ENCODE data around the gene CLDN5. TPM values are rescaled to one million over a fixed set of nuclear protein-coding genes. Genes with fewer than 3 reads are reported as not detected.
"Not testable (repeated sequence)": the region's sequence is repeated elsewhere in the genome, so short reads cannot be mapped to it uniquely, and the experiment has no call there.

The CLDN5 gene
- total RNA-seq, 1 donor from 2014 or later = 19.5 TPM

DNA sequence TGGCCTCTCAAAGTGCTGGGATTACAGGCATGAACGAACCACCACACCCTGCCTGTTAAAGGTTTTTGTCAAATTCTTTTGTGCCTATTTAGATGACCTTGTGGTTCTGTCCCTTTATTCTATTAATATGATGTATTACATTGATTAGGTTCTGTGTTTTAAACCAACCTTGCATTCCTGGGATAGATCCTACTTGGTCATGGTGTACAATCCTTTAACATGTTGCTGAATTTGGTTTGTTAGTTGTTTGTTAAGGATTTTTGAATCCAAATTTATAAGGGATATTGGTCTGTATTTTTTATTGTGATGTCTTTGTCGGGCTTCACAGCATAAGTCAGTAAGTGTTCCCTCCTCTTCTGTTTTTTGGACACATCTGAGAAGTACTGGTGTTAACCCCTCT, 29.0 kb upstream of the CLDN5 start:
- Histone ChIP-seq H3K4me1 (no peaks in the 10 kb centered on the region), H3K36me3 (no peaks in the 10 kb centered on the region), H3K27ac (replicated peaks) (no peak overlapping the region), H3K4me3 (no peak overlapping the region), H3K27me3 (ENCODE audit: low read depth) (peaks cover 4% of the 10 kb centered on the region), H3K9me3 (replicated peaks) (peaks cover 11% of the 10 kb centered on the region)
- DNase-seq = no peak
- intact Hi-C loops (cut with micrococcal nuclease) = no loop called here
- TF ChIP-seq, protein P1, sequence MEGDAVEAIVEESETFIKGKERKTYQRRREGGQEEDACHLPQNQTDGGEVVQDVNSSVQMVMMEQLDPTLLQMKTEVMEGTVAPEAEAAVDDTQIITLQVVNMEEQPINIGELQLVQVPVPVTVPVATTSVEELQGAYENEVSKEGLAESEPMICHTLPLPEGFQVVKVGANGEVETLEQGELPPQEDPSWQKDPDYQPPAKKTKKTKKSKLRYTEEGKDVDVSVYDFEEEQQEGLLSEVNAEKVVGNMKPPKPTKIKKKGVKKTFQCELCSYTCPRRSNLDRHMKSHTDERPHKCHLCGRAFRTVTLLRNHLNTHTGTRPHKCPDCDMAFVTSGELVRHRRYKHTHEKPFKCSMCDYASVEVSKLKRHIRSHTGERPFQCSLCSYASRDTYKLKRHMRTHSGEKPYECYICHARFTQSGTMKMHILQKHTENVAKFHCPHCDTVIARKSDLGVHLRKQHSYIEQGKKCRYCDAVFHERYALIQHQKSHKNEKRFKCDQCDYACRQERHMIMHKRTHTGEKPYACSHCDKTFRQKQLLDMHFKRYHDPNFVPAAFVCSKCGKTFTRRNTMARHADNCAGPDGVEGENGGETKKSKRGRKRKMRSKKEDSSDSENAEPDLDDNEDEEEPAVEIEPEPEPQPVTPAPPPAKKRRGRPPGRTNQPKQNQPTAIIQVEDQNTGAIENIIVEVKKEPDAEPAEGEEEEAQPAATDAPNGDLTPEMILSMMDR (IDR thresholded peaks at IDR 0.05; ENCODE audit: borderline replicate concordance) = no peak

DNA sequence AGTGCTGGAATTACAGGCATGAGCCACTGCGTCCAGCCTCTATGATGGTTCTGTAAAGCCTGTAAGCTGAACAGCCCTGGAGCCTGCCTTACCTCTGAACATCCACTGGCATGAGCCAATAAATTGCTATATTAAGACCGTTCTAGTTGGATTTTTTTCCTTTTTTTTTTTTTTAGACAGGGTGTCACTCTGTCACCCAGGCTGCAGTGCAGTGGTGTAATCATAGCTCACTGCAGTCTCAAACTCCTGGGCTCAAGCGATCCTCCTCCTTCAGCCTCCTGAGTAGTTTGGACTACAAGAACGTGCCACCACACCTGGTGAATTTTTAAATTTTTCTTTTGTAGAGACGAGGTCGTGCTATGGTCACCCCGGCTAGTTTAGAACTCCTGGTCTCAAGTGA, 26.2 kb upstream of the CLDN5 start:
- H3K4me1 ChIP-seq = no peaks in the 10 kb centered on the region
- DNase-seq = no peak
- no peak overlapping the region for H3K4me3 ChIP-seq
- no peaks in the 10 kb centered on the region for H3K36me3 ChIP-seq
- H3K27ac ChIP-seq (replicated peaks) = no peak overlapping the region
- H3K9me3 ChIP-seq (replicated peaks) = peaks cover 11% of the 10 kb centered on the region
- TF ChIP-seq, protein P1 (IDR thresholded peaks at IDR 0.05; ENCODE audit: borderline replicate concordance) = no peak
- intact Hi-C loops (cut with micrococcal nuclease) = no loop called here
- no peaks in the 10 kb centered on the region for H3K27me3 ChIP-seq (ENCODE audit: low read depth)

DNA sequence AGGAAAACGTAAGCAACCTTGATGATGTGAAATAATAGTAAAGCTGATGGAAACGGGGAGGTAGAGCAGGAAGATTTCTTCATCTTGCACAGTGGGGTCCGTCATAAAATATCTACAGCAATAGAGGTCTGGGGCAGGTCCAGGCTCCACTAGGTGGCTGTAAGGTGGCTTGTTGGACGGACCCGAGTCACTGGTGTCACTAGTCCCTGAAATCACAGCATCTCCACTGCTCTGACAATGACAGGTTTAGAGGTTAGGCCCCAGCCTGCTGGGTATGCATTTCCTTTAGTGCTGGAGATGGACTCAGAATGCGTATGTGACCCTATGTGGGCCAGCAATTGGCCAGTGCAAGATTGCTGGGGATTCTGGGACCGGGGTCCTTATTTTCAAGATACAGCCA, 25.2 kb upstream of the CLDN5 start:
- H3K27me3 ChIP-seq (ENCODE audit: low read depth) = no peaks in the 10 kb centered on the region
- TF ChIP-seq, protein P1 (IDR thresholded peaks at IDR 0.05; ENCODE audit: borderline replicate concordance) = no peak
- H3K4me3 ChIP-seq = no peak overlapping the region
- H3K9me3 ChIP-seq (replicated peaks) = peaks cover 11% of the 10 kb centered on the region
- no peak for DNase-seq
- no peaks in the 10 kb centered on the region for H3K36me3 ChIP-seq
- no peaks in the 10 kb centered on the region for H3K4me1 ChIP-seq
- H3K27ac ChIP-seq (replicated peaks) = no peak overlapping the region
- intact Hi-C loops (cut with micrococcal nuclease) = no loop called here

DNA sequence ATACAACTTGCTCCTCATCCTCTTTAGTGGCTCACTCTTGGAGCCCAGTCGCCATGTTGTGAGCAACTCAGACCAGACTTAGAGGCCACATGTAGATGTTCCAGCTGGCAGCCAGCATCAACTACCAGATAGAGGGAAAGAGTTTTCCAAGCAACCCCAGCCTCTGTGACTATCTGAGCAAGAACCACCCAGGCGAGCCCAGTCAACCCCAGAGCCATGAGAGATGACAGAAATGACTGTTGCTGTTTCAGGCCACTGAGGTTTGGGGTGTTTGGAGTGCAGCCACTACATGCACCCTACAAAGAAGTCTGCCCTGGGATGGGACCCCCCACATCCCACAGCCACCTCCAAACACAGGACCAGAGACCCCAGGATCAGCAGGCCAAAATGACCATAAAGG, 24.8 kb upstream of the CLDN5 start:
- no peaks in the 10 kb centered on the region for H3K36me3 ChIP-seq
- DNase-seq = no peak
- H3K4me1 ChIP-seq = peaks cover 4% of the 10 kb centered on the region
- H3K27me3 ChIP-seq (ENCODE audit: low read depth) = no peaks in the 10 kb centered on the region
- intact Hi-C loops (cut with micrococcal nuclease) = no loop called here
- peaks cover 11% of the 10 kb centered on the region for H3K9me3 ChIP-seq (replicated peaks)
- H3K4me3 ChIP-seq = no peak overlapping the region
- no peak overlapping the region for H3K27ac ChIP-seq (replicated peaks)
- TF ChIP-seq, protein P1 (IDR thresholded peaks at IDR 0.05; ENCODE audit: borderline replicate concordance) = no peak

DNA sequence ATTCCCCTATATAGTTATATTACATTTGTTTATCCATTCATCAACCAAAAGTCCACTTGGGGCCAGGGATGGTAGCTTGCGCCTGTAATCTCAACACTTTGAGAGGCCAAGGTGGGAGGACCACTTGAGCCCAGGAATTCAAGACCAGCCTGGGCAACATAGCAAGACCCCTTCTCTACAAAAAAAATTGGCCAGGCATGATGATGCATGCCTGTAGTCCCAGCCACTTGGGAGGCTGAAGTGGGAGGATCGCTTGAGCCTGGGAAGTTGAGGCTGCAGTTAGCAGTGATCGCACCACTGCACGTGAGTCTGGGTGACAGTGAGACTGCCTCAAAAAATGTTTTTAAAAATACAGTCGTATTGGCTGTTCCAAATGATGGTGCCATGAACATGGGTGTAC, 24.2 kb upstream of the CLDN5 start:
- peaks cover 11% of the 10 kb centered on the region for H3K9me3 ChIP-seq (replicated peaks)
- intact Hi-C loops (cut with micrococcal nuclease); DNase-seq; H3K4me1 ChIP-seq; H3K27me3 ChIP-seq (ENCODE audit: low read depth); H3K27ac ChIP-seq (replicated peaks); H3K4me3 ChIP-seq; H3K36me3 ChIP-seq: not testable (repeated sequence)

DNA sequence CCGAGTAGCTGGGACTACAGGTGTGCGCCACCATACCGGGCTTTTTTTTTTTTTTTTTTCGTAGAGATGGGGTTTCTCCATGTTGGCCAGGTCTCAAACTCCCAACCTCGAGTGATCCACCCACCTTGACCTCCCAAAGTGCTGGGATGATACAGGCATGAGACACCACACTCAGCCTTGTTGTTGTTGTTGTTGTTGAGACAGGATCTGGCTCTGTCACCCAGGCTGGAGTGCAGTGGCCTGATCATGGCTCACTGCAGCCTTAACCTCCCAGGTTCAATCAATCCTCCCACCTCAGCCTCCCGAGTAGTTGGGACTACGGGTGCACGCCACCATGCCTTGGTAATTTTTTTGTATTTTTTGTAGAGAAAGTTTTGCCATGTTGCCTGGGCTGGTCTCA, 23.4 kb upstream of the CLDN5 start:
- Histone ChIP-seq H3K4me3 (no peak overlapping the region), H3K36me3 (no peaks in the 10 kb centered on the region), H3K27me3 (ENCODE audit: low read depth) (no peaks in the 10 kb centered on the region), H3K4me1 (peaks cover 8% of the 10 kb centered on the region), H3K9me3 (replicated peaks) (peaks cover 5% of the 10 kb centered on the region), H3K27ac (replicated peaks) (no peak overlapping the region)
- TF ChIP-seq, protein P1 (IDR thresholded peaks at IDR 0.05; ENCODE audit: borderline replicate concordance) = no peak
- intact Hi-C loops (cut with micrococcal nuclease) = no loop called here
- no peak for DNase-seq
